NCI-H2196 (cell line): ENCODE results near the gene MSI2.
"Not testable (repeated sequence)": the region's sequence is repeated elsewhere in the genome, so short reads cannot be mapped to it uniquely, and the experiment has no call there.

Experiments used
- DNase-seq: peaks from one replicate; lab custom pipeline; 2025; ENCODE audit not compliant: unreplicated experiment; lab: John Stamatoyannopoulos, UW

MSI2 gene

DNA sequence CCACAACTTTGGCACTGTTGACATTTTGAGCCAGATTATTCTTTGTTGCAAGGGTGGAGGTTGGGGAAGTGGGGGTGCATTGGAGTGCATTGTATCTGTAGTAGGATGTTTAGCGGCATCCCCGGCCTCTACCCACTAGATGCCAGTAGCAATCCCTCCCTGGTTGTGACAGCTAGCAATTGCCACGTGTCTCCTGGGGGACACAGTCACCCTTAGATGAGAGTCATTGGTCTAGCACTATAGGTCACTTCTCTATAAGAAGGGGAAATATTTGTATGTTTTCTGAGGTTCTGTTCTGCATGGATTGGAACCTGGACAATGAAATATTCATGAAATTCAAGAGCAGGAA lies 32.4 kb downstream of the MSI2 start:
- no peak for DNase-seq

- DNase-seq, result no peak
Observed at GRCh38 chr17:57289130-57289529, 32.8 kb downstream of the MSI2 start.

DNA sequence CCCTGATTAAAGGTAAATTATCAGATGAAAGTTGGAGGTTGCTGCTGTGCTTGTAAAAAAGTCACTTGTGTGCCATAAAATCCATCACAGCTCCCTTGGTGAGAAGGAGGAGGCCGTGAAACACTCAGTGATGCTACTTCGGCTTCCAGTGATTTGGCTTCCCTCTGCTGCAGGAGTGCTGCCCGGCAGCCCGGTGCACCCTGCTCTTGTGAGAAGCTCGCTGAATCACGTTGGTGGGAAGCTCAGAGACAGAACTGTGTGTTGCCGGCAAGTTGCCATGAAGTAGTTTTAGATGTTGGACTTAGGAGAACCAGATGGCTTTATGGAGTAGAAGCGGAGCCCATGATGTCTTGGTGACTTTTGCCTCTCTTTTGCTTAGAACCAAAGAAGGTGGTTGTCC lies 33.3 kb downstream of the MSI2 start:
- no peak for DNase-seq

GRCh38 chr17:57290981-57291380 lies 34.7 kb downstream of the MSI2 start:
- no peak for DNase-seq

GRCh38 chr17:57292091-57292490 lies 35.8 kb downstream of the MSI2 start:
- DNase-seq, result no peak

DNA sequence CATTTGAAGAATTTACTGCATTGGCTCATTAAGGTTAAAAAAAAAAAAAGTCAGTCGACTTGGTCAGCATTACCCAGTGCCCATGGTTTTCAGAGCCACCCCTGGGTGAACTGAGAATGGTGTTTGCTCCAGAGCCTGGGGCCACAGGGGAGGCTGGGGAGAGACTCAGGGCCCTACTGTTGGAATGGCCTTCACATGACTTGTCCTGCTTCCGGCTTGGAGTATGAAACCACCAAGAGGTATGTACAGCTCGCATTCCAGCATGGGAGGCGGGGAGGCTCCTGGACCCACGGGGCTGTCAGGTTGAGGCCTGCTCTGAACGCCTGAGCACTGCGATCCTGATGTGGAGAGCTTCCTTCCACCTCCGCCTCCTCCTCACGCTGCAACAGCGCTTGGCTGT lies 36.8 kb downstream of the MSI2 start:
- DNase-seq, result no peak

DNA sequence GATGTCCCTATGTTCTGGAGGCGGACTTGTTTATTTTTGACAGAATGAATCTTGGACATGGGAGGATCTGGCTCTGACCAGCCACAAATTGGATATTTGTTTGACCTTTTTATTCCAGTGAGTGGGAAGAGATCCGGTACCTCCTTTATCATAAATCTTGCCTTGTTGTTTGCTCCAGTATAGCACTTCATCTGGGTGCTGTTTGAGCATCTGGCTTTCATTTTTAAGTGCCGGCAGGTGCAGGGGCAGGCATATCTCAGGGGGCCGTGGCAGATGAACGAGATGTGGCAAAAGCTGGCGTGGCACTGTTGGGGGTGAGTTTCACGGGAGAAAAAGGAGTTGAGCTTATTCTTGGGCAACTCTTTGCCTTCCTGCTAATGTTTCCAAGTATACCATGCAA lies 37.8 kb downstream of the MSI2 start:
- peak; percentile 60 for DNase-seq

GRCh38 chr17:57294629-57295501 lies 38.5 kb downstream of the MSI2 start:
- peak; percentile 88 for DNase-seq

- DNase-seq, result no peak
Observed at GRCh38 chr17:57295526-57296023, 39.3 kb downstream of the MSI2 start.

GRCh38 chr17:57296231-57296630 lies 39.9 kb downstream of the MSI2 start:
- peak; percentile 29 for DNase-seq

DNA sequence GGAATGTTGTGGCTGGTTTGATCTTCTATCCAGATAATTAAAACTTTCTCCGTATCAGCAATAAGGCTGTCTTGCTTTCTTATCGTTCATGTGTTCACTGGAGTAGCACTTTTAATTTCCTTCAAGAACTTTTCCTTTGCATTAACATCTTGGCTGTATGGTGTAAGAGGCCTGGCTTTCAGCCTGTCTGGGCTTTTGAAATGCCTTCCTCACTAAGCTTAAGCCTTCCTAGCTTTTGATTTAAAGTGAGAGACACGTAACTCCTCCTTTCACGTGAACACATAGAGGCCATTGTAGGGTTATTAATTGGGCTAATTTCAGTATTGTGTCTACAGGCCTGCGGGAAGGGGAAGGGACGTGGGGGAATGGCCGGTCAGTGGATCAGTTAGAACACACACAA lies 42.9 kb downstream of the MSI2 start:
- no peak for DNase-seq

DNA sequence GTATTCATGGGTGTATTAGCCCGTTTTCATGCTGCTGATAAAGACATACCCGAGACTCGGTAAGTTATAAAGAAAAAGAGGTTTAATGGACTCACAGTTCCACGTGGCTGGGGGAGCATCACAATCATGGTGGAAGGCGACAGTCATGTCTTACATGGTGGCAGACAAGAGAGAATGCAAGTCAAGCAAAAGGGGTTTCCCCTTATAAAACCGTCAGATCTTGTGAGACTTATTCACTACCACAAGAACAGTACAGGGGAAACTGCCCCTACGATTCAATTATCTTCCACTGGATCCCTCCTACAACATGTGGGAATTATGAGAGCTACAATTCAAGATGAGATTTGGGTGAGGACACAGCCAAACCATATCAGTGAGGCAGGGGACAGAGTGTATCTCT lies 44.3 kb downstream of the MSI2 start:
- not testable (repeated sequence) for DNase-seq

DNA sequence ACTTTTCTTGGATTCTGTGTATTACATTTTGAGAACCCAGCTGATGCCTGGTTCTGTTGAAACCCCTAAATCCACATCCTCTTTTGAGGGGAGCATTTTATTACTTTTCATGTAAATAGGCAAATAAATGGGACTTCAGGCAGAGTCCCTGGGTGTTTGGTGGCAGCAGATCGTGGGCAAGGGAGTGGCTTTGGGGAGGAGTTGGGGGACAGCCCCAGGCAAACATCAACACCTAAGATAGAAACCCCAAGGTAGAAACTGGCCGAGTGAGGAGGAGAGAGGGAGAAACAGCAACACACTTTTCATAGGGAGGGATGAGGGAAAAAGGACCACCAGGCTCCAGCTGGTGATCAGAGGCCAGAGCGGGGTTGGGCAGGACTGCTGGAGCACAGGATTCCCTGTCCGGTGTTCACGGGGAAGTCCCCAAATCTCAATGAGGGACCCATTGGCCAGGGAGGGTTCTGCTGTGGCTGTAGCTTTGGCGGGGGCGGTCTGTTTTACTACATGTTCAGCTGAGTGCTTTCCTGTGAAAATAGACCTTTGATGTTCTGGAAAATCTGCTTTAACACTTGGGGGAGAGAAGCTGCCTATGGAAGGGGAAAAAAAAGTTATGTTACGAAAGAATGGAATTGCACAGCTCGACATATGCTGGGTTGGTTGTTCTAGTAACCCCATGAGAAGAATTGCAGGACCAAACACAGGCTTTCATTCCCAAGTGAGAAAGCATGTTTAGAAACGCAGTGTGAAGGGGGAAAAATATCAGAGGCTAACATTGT lies 46.6 kb downstream of the MSI2 start:
- no peak for DNase-seq

- no peak for DNase-seq
Observed at GRCh38 chr17:57305144-57305728, 48.9 kb downstream of the MSI2 start.

DNA sequence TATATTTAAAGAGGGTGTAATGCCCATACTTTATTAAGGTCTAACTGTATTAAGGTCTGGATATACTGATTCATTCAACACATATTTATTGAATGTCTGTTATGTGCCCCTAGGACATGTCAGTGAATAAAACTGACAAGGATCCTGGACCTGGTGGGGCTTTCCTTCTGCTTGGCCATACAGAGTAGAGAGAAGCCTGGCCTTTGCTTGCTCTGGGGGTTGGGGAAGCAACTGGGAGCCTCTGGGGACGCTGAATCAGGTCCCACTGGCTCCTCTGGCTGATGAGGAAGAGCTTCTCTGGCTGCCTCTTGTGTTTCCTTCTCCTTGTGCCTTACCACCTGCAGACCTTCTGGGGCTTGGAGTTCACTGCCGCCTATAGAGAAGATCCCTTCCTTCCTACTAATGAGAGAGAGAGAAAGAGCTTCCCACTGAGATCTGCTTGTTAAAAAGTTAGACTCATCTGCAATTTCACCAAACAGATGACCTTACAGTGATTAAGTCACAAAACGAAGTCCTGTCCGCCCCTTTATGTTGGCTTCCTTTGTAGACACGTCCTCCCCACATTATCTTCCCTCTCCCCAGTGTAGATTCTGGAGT lies 49.7 kb downstream of the MSI2 start:
- DNase-seq, result no peak

DNA sequence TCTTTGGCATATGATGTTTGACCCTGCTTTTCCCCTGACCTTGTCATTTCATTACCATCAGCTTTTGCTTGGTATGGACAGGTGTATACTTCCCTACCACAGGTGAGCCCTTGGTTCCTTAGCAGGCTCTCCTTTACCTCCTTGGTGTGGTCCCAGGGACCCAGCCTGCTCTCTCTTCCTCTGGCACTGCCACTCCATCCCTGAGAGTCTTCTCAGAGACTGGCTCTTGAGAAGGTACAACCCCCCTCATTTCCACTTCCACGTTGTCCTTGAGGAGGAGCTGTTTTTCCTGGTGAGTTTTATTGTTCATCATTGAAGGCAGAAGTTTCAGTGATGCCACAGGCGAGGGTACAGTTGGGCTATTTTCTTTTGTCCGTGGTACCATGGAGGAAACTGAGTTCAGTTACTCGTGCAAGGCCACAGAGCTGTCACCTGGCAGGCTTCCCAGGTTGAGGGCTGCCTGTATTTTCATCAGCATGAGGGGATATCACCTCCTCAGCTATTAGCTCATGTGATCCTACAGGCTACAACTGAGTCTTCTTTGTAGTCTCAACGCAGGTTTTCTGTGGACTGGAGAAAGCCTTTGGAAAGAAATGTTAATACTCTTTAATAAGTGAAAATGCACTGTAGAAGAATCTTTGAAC lies 52.3 kb downstream of the MSI2 start:
- DNase-seq, result no peak

GRCh38 chr17:57309479-57309878 lies 53.2 kb downstream of the MSI2 start:
- no peak for DNase-seq

DNA sequence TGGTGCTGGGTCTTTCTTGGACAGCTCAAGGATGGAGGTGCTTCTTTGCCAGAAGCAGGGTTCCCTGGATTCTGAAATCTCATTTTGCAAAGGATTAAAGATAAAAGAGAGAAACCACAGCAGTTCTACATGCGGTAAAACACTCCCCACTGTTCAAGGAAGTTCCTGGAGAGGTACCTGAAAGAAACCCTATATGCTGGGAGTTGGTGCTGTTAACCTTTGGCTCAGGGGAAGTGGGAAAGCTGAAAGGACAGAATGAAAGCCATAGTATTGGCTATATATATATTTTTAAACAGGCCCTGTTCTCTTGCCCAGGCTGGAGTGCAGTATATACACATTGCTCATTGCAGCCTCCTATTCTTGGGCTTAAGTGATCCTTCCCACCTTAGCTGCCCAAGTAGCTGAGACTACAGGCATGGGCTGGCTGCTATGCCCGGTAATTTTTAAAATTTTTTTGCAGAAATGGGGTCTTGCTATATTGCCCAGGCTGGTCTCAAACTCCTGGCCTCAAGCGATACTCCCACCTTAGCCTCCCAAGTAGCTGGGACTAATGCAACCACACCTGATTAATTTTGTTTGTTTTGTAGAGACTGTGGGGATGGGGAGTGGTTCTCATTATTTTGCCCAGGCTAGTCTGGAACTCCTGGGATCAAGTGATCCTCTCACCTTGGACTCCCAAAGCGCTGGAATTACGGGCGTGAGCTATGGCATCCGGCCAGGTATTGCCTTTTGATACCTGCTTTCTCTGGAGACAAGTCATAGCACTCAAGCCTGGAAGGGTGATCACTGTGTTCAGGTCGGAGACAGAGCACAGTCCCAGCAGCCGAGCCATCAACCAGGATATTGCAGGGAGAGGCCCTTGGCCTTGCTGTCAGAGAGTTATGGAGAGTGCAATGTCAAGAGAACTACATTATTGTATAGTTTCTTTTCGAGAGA lies 55.2 kb downstream of the MSI2 start:
- DNase-seq, result peak; percentile 27

DNA sequence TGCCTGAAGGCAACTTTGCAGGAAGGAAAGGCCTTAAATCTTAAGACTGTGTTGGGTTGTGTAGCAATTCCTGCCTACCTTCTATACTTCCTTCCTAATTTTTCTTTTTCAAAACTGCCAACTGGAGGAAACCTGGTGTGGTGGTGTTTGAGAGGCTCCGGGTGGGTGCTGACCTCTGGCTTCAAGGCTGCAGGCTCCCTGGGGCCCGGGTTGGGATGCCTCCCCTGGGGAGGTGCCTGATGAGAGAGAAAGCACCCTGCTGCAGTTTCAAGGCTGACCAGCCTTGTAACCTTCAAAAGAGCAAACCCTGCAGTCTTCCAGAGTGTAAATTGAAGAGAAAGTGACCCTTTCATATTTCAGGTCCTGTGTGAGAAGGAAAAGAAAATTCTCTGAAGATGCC lies 55.9 kb downstream of the MSI2 start:
- DNase-seq, result no peak
